Liver (tissue), 9 donors: Measurements from ENCODE around the gene KCNT1. TPM values are rescaled to one million over a fixed set of nuclear protein-coding genes. Genes with fewer than 3 reads are reported as not detected.

Experiments used
- DNase-seq: peaks from one replicate; pipeline ENCODE4 v3.0.0-alpha.2; 2017; ENCODE audit warnings: low spot score
- H3K27ac ChIP-seq, 2 donors: one replicate each; pipeline ENCODE4 v1.7.0; 2013; ENCODE audit warnings: inconsistent platforms in 2 of 2, low read length in 2 of 2, control low read depth in 1 of 2, low read depth in 1 of 2, mild to moderate bottlenecking in 1 of 2
- H3K27me3 ChIP-seq, 4 donors: one replicate each; pipeline versions ENCODE4 v1.6.1 to v1.7.0; 2013; ENCODE audit warnings: low read length in 3 of 4, inconsistent platforms in 1 of 4, mild to moderate bottlenecking in 1 of 4, moderate library complexity in 1 of 4; ENCODE audit not compliant: control insufficient read depth in 4 of 4, insufficient read depth in 4 of 4
- H3K36me3 ChIP-seq, 4 donors: one replicate each; pipeline versions ENCODE4 v1.6.1 to v1.7.0; 2013; ENCODE audit warnings: low read length in 3 of 4, mild to moderate bottlenecking in 3 of 4, low read depth in 1 of 4, moderate library complexity in 1 of 4; ENCODE audit not compliant: control insufficient read depth in 4 of 4, insufficient read depth in 3 of 4
- H3K4me1 ChIP-seq, 4 donors: one replicate each; pipeline versions ENCODE4 v1.6.1 to v1.7.0; 2013; ENCODE audit warnings: low read length in 3 of 4, mild to moderate bottlenecking in 3 of 4, moderate library complexity in 1 of 4; ENCODE audit not compliant: control insufficient read depth in 4 of 4, insufficient read depth in 4 of 4
- H3K4me3 ChIP-seq, 3 donors: one replicate each; pipeline versions ENCODE4 v1.6.1 to v1.7.0; 2013; ENCODE audit warnings: low read length in 3 of 3, control low read depth in 1 of 3, low read depth in 1 of 3, mild to moderate bottlenecking in 1 of 3
- H3K9ac ChIP-seq, 2 donors: one replicate each; pipeline ENCODE4 v1.7.0; 2013; ENCODE audit warnings: low read length in 2 of 2, mild to moderate bottlenecking in 2 of 2, moderate library complexity in 2 of 2, control low read depth in 1 of 2, low read depth in 1 of 2
- H3K9me3 ChIP-seq, 4 donors: one replicate each; pipeline versions ENCODE4 v1.6.1 to v1.7.0; 2013; ENCODE audit warnings: low read length in 3 of 4; ENCODE audit not compliant: control insufficient read depth in 4 of 4
- CTCF ChIP-seq: fragments of 150-350 bp; IDR thresholded peaks from 2 replicates; pipeline ENCODE4 v1.5.1; 2017; ENCODE audit warnings: improper control_type of control experiment, low read depth, low read length; ENCODE audit not compliant: missing input control
- GABPA ChIP-seq, 2 donors: IDR thresholded peaks in 1 of 2; conservative IDR thresholded peaks in 1 of 2; 2 replicates each; pipeline ENCODE4 v1.6.1; 2016; ENCODE audit warnings: antibody characterized with exemption in 2 of 2, mild to moderate bottlenecking in 1 of 2, moderate library complexity in 1 of 2
- JUND ChIP-seq, 2 donors: IDR thresholded peaks; 2 replicates each; pipeline ENCODE4 v1.6.1; 2016; ENCODE audit warnings: antibody characterized with exemption in 2 of 2
- MAX ChIP-seq: IDR thresholded peaks from 2 replicates; pipeline ENCODE4 v1.6.1; 2016; ENCODE audit warnings: antibody characterized with exemption
- RAD21 ChIP-seq, 2 donors: IDR thresholded peaks; 2 replicates each; pipeline ENCODE4 v1.6.1; 2016; ENCODE audit warnings: antibody characterized with exemption in 2 of 2, mild to moderate bottlenecking in 2 of 2
- REST ChIP-seq: IDR thresholded peaks from 2 replicates; pipeline ENCODE4 v1.6.1; 2016; ENCODE audit warnings: antibody characterized with exemption, mild to moderate bottlenecking
- RXRA ChIP-seq, 2 donors: IDR thresholded peaks; 2 replicates each; pipeline ENCODE4 v1.6.1; 2017 to 2018; ENCODE audit warnings: antibody characterized with exemption in 2 of 2, mild to moderate bottlenecking in 1 of 2
- WGBS: extraction: QIAGEN DNeasy Blood & Tissue Kit; methylation state at CpG from one replicate; pipeline ENCODE4 v1.1.7; 2013; 5-methylcytosine and 5-hydroxymethylcytosine counted together
- polyA plus RNA-seq, 2 donors: library from polyadenylated mRNA; stranded (reverse) in 1 of 2; unstranded in 1 of 2; fragments of 200-250 nt in 1 of 2; fragments of >200 nt in 1 of 2; fragmentation: Nextera tagmentation in 1 of 2; extraction: Ambion mirVana in 1 of 2; gene quantifications; one replicate each; pipeline versions ENCODE4 v1.2.1 to v1.2.3, GENCODE V29; 2013 to 2015
- total RNA-seq, 2 donors: library from RNA; depleted of rRNA; stranded (reverse); fragments of >200 nt; gene quantifications; one replicate each; pipeline ENCODE4 v1.2.3, GENCODE V29; 2014
- donor health status: healthy.
- donor health status: healthy.
- donor health status: healthy.
- donor health status: healthy.
- donor health status: healthy.

The KCNT1 gene
- total and polyA plus RNA-seq, 4 donors: 0.08 TPM; not detected in 2

GRCh38 chr9:135798263-135798585, 96.2 kb downstream of the KCNT1 start:
- 84% methylated on average over 10 of the region's 10 CpGs for WGBS
- no peaks in the 10 kb centered on the region for H3K9me3 ChIP-seq
- no peak overlapping the region for H3K27ac ChIP-seq
- H3K9ac ChIP-seq: no peak overlapping the region
- no peak for DNase-seq
- no peak for TF ChIP-seq REST
- no peak for TF ChIP-seq GABPA (IDR thresholded peaks at IDR 0.05 in 1 of 2, conservative IDR thresholded peaks at IDR 0.05 in 1 of 2)
- no peak for TF ChIP-seq JUND (IDR thresholded peaks at IDR 0.05)
- no peak for TF ChIP-seq MAX
- TF ChIP-seq RAD21 (IDR thresholded peaks at IDR 0.05): no peak
- TF ChIP-seq CTCF: no peak
- H3K4me3 ChIP-seq: no peak overlapping the region
- no peaks in the 10 kb centered on the region for H3K27me3 ChIP-seq
- H3K36me3 ChIP-seq: no peaks in the 10 kb centered on the region
- no peaks in the 10 kb centered on the region for H3K4me1 ChIP-seq

- no peak for TF ChIP-seq RAD21 (IDR thresholded peaks at IDR 0.05)
- H3K27ac ChIP-seq: no peak overlapping the region
- no peaks in the 10 kb centered on the region for H3K27me3 ChIP-seq
- no peaks in the 10 kb centered on the region for H3K9me3 ChIP-seq
- 96% methylated on average over 13 of the region's 13 CpGs for WGBS
- no peaks in the 10 kb centered on the region for H3K36me3 ChIP-seq
- H3K4me1 ChIP-seq: no peaks in the 10 kb centered on the region
- no peak overlapping the region for H3K4me3 ChIP-seq
- DNase-seq: no peak
- H3K9ac ChIP-seq: no peak overlapping the region
These were observed 97.3 kb downstream of the KCNT1 start for GRCh38 chr9:135799261-135799660.

GRCh38 chr9:135801070-135801469, 99.1 kb downstream of the KCNT1 start:
- TF ChIP-seq RXRA (IDR thresholded peaks at IDR 0.05): no peak
- no peaks in the 10 kb centered on the region for H3K27me3 ChIP-seq
- H3K36me3 ChIP-seq: no peaks in the 10 kb centered on the region
- no peak overlapping the region for H3K4me3 ChIP-seq
- WGBS: 93% methylated on average over 6 of the region's 6 CpGs
- H3K4me1 ChIP-seq: no peaks in the 10 kb centered on the region
- no peak for DNase-seq
- no peak overlapping the region for H3K9ac ChIP-seq
- H3K27ac ChIP-seq: no peak overlapping the region
- no peaks in the 10 kb centered on the region for H3K9me3 ChIP-seq
